Mesenchymal stem cell (in vitro differentiated cells and primary cell): ENCODE data around the gene DIPK2A.

Experiments used
- DNase-seq: peaks from one replicate; pipeline ENCODE4 v3.0.0-alpha.2; 2013
- H2AFZ ChIP-seq: one replicate; pipeline ENCODE4 v1.6.1; 2013; ENCODE audit warnings: low read depth, mild to moderate bottlenecking, control low read depth, inconsistent platforms, low read length, moderate library complexity
- H2AK5ac ChIP-seq: 2 replicates; pipeline ENCODE4 v1.6.1; 2013; ENCODE audit warnings: low read length, moderate library complexity, mild to moderate bottlenecking, inconsistent platforms; ENCODE audit not compliant: severe bottlenecking
- H2BK120ac ChIP-seq: one replicate; pipeline ENCODE4 v1.6.1; 2013; ENCODE audit warnings: low read depth, mild to moderate bottlenecking, inconsistent platforms, low read length, moderate library complexity
- H2BK12ac ChIP-seq, 2 experiments: one replicate each; pipeline ENCODE4 v1.6.1; 2013; ENCODE audit warnings: inconsistent platforms in 2 of 2, low read length in 2 of 2, mild to moderate bottlenecking in 2 of 2, moderate library complexity in 2 of 2, control low read depth in 1 of 2
- H2BK15ac ChIP-seq: one replicate; pipeline ENCODE4 v1.6.1; 2013; ENCODE audit warnings: mild to moderate bottlenecking, low read depth, inconsistent platforms; ENCODE audit not compliant: poor library complexity, severe bottlenecking
- H2BK5ac ChIP-seq: 2 replicates; pipeline ENCODE4 v1.6.1; 2013; ENCODE audit warnings: low read depth, mild to moderate bottlenecking, low read length, control low read depth, inconsistent platforms; ENCODE audit not compliant: poor library complexity, severe bottlenecking
- H3K14ac ChIP-seq, 2 experiments: one replicate each; pipeline ENCODE4 v1.6.1; 2013; ENCODE audit warnings: inconsistent platforms in 2 of 2, low read length in 2 of 2, control low read depth in 1 of 2, mild to moderate bottlenecking in 1 of 2, moderate library complexity in 1 of 2
- H3K18ac ChIP-seq, 2 experiments: one replicate each; pipeline ENCODE4 v1.6.1; 2013; ENCODE audit warnings: inconsistent platforms in 2 of 2, low read length in 2 of 2, control low read depth in 1 of 2, low read depth in 1 of 2, mild to moderate bottlenecking in 1 of 2
- H3K23ac ChIP-seq, 2 experiments: one replicate each; pipeline ENCODE4 v1.6.1; 2013; ENCODE audit warnings: inconsistent platforms in 2 of 2, low read length in 2 of 2, mild to moderate bottlenecking in 2 of 2, moderate library complexity in 2 of 2, control low read depth in 1 of 2
- H3K27ac ChIP-seq: 2 replicates; pipeline ENCODE4 v1.5.1; 2013; ENCODE audit warnings: mild to moderate bottlenecking, moderate library complexity, low read length, control low read depth, inconsistent platforms; ENCODE audit not compliant: poor library complexity, severe bottlenecking
- H3K27me3 ChIP-seq, 2 experiments: 2 replicates each; pipeline versions ENCODE4 v1.6.1 to v1.7.0; 2013; ENCODE audit warnings: low read length in 2 of 2, mild to moderate bottlenecking in 2 of 2, moderate library complexity in 2 of 2, control low read depth in 1 of 2, inconsistent platforms in 1 of 2; ENCODE audit not compliant: control insufficient read depth in 1 of 2, insufficient read depth in 1 of 2
- H3K36me3 ChIP-seq, 2 experiments: 2 replicates each; pipeline versions ENCODE4 v1.6.1 to v1.7.0; 2013; ENCODE audit warnings: low read length in 2 of 2, control low read depth in 1 of 2, inconsistent platforms in 1 of 2, low read depth in 1 of 2, mild to moderate bottlenecking in 1 of 2; ENCODE audit not compliant: insufficient read depth in 2 of 2, control insufficient read depth in 1 of 2
- H3K4ac ChIP-seq, 2 experiments: one replicate each; pipeline ENCODE4 v1.6.1; 2013; ENCODE audit warnings: inconsistent platforms in 2 of 2, low read length in 2 of 2, mild to moderate bottlenecking in 2 of 2, moderate library complexity in 2 of 2, control low read depth in 1 of 2, low read depth in 1 of 2
- H3K4me1 ChIP-seq: 2 replicates; pipeline ENCODE4 v1.6.1; 2013; ENCODE audit warnings: low read depth, low read length, control low read depth; ENCODE audit not compliant: control insufficient read depth, insufficient read depth
- H3K4me2 ChIP-seq: 2 replicates; pipeline ENCODE4 v1.6.1; 2013; ENCODE audit warnings: low read length, mild to moderate bottlenecking, inconsistent platforms; ENCODE audit not compliant: poor library complexity, severe bottlenecking
- H3K4me3 ChIP-seq, 2 experiments: 2 replicates each; pipeline versions ENCODE4 v1.5.1 to v1.7.0; 2013; ENCODE audit warnings: low read length in 2 of 2, mild to moderate bottlenecking in 2 of 2, control low read depth in 1 of 2, low read depth in 1 of 2; ENCODE audit not compliant: insufficient read depth in 1 of 2
- H3K79me1 ChIP-seq: replicated peaks from 2 replicates; pipeline ENCODE4 v1.6.1; 2013; ENCODE audit warnings: mild to moderate bottlenecking, control low read depth, low read length, inconsistent platforms; ENCODE audit not compliant: poor library complexity, severe bottlenecking
- H3K9ac ChIP-seq: 2 replicates; pipeline ENCODE4 v1.7.0; 2013; ENCODE audit warnings: mild to moderate bottlenecking, low read length, moderate library complexity
- H3K9me3 ChIP-seq: 2 replicates; pipeline ENCODE4 v1.7.0; 2013; ENCODE audit warnings: mild to moderate bottlenecking, low read length; ENCODE audit not compliant: control insufficient read depth
- H4K8ac ChIP-seq: one replicate; pipeline ENCODE4 v1.6.1; 2013; ENCODE audit warnings: inconsistent platforms, mild to moderate bottlenecking, low read length, moderate library complexity
- H4K91ac ChIP-seq: one replicate; pipeline ENCODE4 v1.6.1; 2013; ENCODE audit warnings: mild to moderate bottlenecking, low read length, inconsistent platforms
- WGBS: methylation state at CpG from one replicate; pipeline ENCODE4 v1.1.7; 2013; ENCODE audit warnings: mixed read lengths; 5-methylcytosine and 5-hydroxymethylcytosine counted together

The DIPK2A gene

DNA sequence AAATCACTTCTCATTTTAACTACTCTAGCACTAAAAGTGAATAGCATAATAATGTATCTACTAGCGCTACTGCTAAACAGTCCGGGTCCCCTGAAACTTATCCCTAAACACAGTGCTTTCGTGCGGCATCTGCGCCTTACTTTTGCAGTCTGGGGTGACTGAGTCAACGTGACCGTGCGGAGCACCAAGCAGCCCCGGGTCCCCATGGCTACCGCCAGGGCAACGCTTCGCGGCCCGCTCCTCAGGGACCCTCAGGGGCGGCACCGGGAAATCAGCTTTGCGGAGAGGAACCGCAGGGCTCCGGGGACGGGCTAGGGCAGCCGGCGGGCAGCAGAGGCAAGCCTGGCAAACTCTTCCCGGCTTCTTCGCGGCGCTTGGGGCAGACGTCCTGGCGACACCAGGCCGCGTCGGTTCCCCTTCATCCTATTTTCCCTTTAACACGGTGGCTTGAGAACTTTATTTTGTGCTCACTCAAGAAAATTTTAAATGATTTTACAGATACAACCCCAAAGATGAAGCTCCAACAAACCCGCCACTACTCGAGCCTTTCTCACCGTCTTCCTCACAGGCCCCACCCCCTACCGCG is 757 bp upstream of the DIPK2A start:
- Histone ChIP-seq H2AFZ (peak overlapping the region; percentile 84), H2BK12ac (peak overlapping the region; percentile 63 to 97), H3K27me3 (no peaks in the 10 kb centered on the region), H3K14ac (peak overlapping the region in 1 of 2 experiments; percentile 59), H2BK120ac (peak overlapping the region; percentile 58), H3K4me3 (peak overlapping the region; percentile 67 to 91), H3K27ac (peak overlapping the region; percentile 99), H4K91ac (peak overlapping the region; percentile 68), H3K4ac (peak overlapping the region; percentile 78 to 80), H3K9ac (peak overlapping the region; percentile 95), H2AK5ac (no peak overlapping the region), H2BK5ac (peak overlapping the region; percentile 58), H3K36me3 (no peaks in the 10 kb centered on the region), H3K79me1 (peaks cover 5% of the 10 kb centered on the region), H3K4me2 (peak overlapping the region; percentile 74), H3K4me1 (peaks cover 3% of the 10 kb centered on the region), H3K9me3 (no peaks in the 10 kb centered on the region), H2BK15ac (no peak overlapping the region), H3K23ac (no peak overlapping the region), H3K18ac (peak overlapping the region; percentile 75 to 86), H4K8ac (peak overlapping the region; percentile 94)
- under 1% methylated on average over 37 of the region's 37 CpGs for WGBS
- peak; percentile 75 for DNase-seq

GRCh38 chr3:143972155-143972504 is 507 bp downstream of the DIPK2A start:
- peak overlapping the region; percentile 88 for H3K4me2 ChIP-seq
- H3K4ac ChIP-seq, result no peak overlapping the region
- no peak overlapping the region for H2BK12ac ChIP-seq
- peak overlapping the region in 1 of 2 experiments; percentile 39 for H3K14ac ChIP-seq
- H3K23ac ChIP-seq, result peak overlapping the region in 1 of 2 experiments; percentile 91
- H2AK5ac ChIP-seq, result no peak overlapping the region
- H2AFZ ChIP-seq, result peak overlapping the region; percentile 43
- peak overlapping the region; percentile 95 for H3K9ac ChIP-seq
- peaks cover 5% of the 10 kb centered on the region for H3K79me1 ChIP-seq
- peak overlapping the region; percentile 66 for H2BK120ac ChIP-seq
- no peaks in the 10 kb centered on the region for H3K9me3 ChIP-seq
- no peak overlapping the region for H2BK5ac ChIP-seq
- no peak overlapping the region for H4K91ac ChIP-seq
- H3K18ac ChIP-seq, result peak overlapping the region; percentile 89 to 94
- H3K27ac ChIP-seq, result peak overlapping the region; percentile 46
- no peaks in the 10 kb centered on the region for H3K36me3 ChIP-seq
- WGBS, result under 1% methylated on average over 38 of the region's 42 CpGs
- no peak overlapping the region for H4K8ac ChIP-seq
- no peaks in the 10 kb centered on the region for H3K27me3 ChIP-seq
- H3K4me1 ChIP-seq, result peaks cover 3% of the 10 kb centered on the region
- DNase-seq, result no peak
- H2BK15ac ChIP-seq, result peak overlapping the region; percentile 62
- H3K4me3 ChIP-seq, result peak overlapping the region; percentile 67 to 91

GRCh38 chr3:143972505-143973258 is 1.1 kb downstream of the DIPK2A start:
- Histone ChIP-seq H3K9ac (peak overlapping the region; percentile 95), H3K9me3 (no peaks in the 10 kb centered on the region), H3K36me3 (no peaks in the 10 kb centered on the region), H2BK5ac (no peak overlapping the region), H2AFZ (peak overlapping the region; percentile 43), H3K79me1 (peaks cover 5% of the 10 kb centered on the region), H3K4me2 (peak overlapping the region; percentile 88), H2AK5ac (no peak overlapping the region), H3K14ac (peak overlapping the region in 1 of 2 experiments; percentile 72), H3K4ac (peak overlapping the region; percentile 6 to 75), H4K91ac (peak overlapping the region; percentile 9), H3K18ac (peak overlapping the region; percentile 89 to 94), H3K27me3 (no peaks in the 10 kb centered on the region), H4K8ac (peak overlapping the region; percentile 69), H2BK15ac (peak overlapping the region; percentile 77), H2BK12ac (peak overlapping the region in 1 of 2 experiments; percentile 66), H3K4me1 (peaks cover 3% of the 10 kb centered on the region), H2BK120ac (no peak overlapping the region), H3K4me3 (peak overlapping the region; percentile 67 to 91), H3K23ac (peak overlapping the region; percentile 25 to 91), H3K27ac (peak overlapping the region; percentile 59)
- WGBS, result under 1% methylated on average over 83 of the region's 83 CpGs
- peak; percentile 76 for DNase-seq
